ENCODE results near the gene KLK2. TPM values are rescaled to one million over a fixed set of nuclear protein-coding genes. Genes with fewer than 3 reads are reported as not detected.

The KLK2 gene
- total RNA-seq, 1 experiment from 2014 or later, result not detected

DNA sequence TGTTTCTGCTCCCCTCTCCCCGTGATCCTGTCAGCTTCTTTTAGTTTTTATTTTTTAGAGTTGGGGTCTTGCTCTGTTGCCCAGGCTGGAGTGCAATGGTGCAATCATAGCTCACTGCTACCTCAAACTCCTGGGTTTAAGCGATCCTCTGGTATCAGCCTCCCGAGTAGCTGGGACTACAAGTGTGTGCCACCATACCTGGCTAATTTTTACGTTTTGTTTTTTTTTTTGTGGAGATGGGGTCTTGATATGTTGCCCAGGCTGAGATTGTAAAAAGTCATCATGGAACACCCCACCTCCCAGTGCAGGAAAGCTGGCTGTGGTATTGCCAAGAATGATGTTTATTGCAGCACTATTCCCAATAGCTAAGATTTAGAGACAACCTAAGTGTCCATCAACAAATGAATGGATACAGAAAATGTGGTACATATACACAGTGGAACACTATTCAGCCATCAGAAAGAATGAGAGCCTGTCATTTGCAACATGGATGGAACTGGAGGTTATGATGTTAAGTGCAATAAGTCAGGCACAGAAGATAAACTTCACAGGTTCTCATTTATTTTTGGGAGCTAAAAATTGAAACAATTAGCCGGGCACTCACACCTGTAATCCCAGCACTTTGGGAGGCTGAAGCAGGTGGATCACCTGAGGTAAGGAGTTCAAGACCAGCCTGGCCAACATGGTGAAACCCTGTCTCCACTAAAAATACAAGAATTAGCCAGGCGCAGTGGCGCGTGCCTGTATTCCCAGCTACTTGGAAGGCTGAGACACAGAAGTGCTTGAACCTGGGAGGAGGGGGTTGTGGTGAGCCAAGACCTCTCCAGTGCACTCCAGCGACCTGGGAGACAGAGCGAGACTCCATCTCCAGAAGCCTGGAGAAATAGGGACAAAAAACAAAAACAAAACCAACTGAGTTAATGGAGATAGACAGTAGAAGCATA lies 33.3 kb upstream of the KLK2 start:
- RAD21 ChIA-PET (ENCODE audit: low non-redundant PET in 1 of 2, low total read pairs in 2 of 2, uncharacterized antibody in 2 of 2, unreplicated experiment in 2 of 2), result no interaction called here
- no peaks in the 10 kb centered on the region for H3K9me2 ChIP-seq (ENCODE audit: insufficient read depth)
- no peaks in the 10 kb centered on the region for H4K20me1 ChIP-seq (ENCODE audit: insufficient read depth)
- H3K9ac ChIP-seq (ENCODE audit: low read length), result no peak overlapping the region
- H3K4me2 ChIP-seq (ENCODE audit: low read length), result no peak overlapping the region
- no peaks in the 10 kb centered on the region; a peak in 1 of 4 replicates for H3K9me3 ChIP-seq (ENCODE audit: control insufficient read depth in 1 of 2, insufficient read depth in 1 of 2, low read depth in 1 of 2, low read length in 2 of 2)
- CTCF ChIA-PET, result no interaction called here
- peaks cover 19 to 26% of the 10 kb centered on the region in 2 experiments for H3K4me1 ChIP-seq (ENCODE audit: control insufficient read depth in 1 of 2, insufficient read depth in 2 of 2, low read length in 2 of 2)
- H3K79me2 ChIP-seq (ENCODE audit: insufficient read depth, low read length), result no peaks in the 10 kb centered on the region
- H3K36me3 ChIP-seq (ENCODE audit: control insufficient read depth in 1 of 2, insufficient read depth in 2 of 2, low read length in 2 of 2), result no peaks in the 10 kb centered on the region
- H2AFZ ChIP-seq (ENCODE audit: low read depth, low read length, poor library complexity, severe bottlenecking), result no peak overlapping the region
- POLR2A ChIA-PET, result interaction anchor here (0.9 kb wide), 1 partner anchor 43 kb away, joined by 3 read pairs; no protein-coding TSS in a partner anchor
- no peak for ATAC-seq
- no peak overlapping the region for H3K27ac ChIP-seq (ENCODE audit: low read depth, low read length)
- 0 out of 2 replicates have a peak, but pooled peaks cover 7% of the 10 kb centered on the region for H3K27me3 ChIP-seq (ENCODE audit: insufficient read depth, low read length)
- DNase-seq (ENCODE audit: low read depth, low spot score), result no peak
- intact Hi-C loops (cut with micrococcal nuclease), result no loop called here
- no peak for TF ChIP-seq FOSL1 (IDR thresholded peaks at IDR 0.05; ENCODE audit: low read depth)
- no peak for TF ChIP-seq EZH2 (IDR thresholded peaks at IDR 0.05)
- TF ChIP-seq CEBPB (IDR thresholded peaks at IDR 0.05; ENCODE audit: low read depth), result no peak
- TF ChIP-seq, protein P1, sequence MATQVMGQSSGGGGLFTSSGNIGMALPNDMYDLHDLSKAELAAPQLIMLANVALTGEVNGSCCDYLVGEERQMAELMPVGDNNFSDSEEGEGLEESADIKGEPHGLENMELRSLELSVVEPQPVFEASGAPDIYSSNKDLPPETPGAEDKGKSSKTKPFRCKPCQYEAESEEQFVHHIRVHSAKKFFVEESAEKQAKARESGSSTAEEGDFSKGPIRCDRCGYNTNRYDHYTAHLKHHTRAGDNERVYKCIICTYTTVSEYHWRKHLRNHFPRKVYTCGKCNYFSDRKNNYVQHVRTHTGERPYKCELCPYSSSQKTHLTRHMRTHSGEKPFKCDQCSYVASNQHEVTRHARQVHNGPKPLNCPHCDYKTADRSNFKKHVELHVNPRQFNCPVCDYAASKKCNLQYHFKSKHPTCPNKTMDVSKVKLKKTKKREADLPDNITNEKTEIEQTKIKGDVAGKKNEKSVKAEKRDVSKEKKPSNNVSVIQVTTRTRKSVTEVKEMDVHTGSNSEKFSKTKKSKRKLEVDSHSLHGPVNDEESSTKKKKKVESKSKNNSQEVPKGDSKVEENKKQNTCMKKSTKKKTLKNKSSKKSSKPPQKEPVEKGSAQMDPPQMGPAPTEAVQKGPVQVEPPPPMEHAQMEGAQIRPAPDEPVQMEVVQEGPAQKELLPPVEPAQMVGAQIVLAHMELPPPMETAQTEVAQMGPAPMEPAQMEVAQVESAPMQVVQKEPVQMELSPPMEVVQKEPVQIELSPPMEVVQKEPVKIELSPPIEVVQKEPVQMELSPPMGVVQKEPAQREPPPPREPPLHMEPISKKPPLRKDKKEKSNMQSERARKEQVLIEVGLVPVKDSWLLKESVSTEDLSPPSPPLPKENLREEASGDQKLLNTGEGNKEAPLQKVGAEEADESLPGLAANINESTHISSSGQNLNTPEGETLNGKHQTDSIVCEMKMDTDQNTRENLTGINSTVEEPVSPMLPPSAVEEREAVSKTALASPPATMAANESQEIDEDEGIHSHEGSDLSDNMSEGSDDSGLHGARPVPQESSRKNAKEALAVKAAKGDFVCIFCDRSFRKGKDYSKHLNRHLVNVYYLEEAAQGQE (IDR thresholded peaks at IDR 0.05; ENCODE audit: low read depth), result no peak
- TF ChIP-seq JUND (IDR thresholded peaks at IDR 0.05), result no peak
- TF ChIP-seq, protein P2, sequence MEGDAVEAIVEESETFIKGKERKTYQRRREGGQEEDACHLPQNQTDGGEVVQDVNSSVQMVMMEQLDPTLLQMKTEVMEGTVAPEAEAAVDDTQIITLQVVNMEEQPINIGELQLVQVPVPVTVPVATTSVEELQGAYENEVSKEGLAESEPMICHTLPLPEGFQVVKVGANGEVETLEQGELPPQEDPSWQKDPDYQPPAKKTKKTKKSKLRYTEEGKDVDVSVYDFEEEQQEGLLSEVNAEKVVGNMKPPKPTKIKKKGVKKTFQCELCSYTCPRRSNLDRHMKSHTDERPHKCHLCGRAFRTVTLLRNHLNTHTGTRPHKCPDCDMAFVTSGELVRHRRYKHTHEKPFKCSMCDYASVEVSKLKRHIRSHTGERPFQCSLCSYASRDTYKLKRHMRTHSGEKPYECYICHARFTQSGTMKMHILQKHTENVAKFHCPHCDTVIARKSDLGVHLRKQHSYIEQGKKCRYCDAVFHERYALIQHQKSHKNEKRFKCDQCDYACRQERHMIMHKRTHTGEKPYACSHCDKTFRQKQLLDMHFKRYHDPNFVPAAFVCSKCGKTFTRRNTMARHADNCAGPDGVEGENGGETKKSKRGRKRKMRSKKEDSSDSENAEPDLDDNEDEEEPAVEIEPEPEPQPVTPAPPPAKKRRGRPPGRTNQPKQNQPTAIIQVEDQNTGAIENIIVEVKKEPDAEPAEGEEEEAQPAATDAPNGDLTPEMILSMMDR (IDR thresholded peaks at IDR 0.05 in 2 of 3, conservative IDR thresholded peaks at IDR 0.05 in 1 of 3; ENCODE audit: borderline replicate concordance in 1 of 3, insufficient read depth in 1 of 3, low read depth in 2 of 3, low read length in 2 of 3), result no peak
- no peak overlapping the region for H3K4me3 ChIP-seq (replicated peaks in 1 of 2; ENCODE audit: low read depth in 1 of 2, low read length in 2 of 2)
- no TSS peak for BruUV-seq (replicated peaks)

Measured in HCT116 (cell line).